ENCODE data around the gene FOXN1.

DNA sequence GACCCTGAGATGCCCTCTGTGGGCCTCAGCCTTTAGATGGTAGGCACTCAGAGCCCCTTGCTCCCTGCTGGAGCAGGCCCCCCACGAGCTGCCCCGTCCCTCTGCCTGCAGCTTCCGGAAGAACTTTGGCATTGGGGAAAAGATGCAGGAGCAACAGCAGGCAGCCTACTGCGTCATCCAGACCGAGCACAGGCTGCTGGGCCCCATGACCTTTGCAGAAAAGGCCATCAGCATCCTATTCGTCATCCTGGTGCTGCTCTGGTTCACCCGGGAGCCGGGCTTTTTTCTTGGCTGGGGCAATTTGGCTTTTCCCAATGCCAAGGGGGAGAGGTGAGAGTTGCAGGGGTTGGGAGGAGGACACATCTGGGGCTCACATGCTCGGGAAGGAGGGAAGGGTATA, 12.7 kb upstream of the FOXN1 start:
- TF ChIP-seq, protein P1, sequence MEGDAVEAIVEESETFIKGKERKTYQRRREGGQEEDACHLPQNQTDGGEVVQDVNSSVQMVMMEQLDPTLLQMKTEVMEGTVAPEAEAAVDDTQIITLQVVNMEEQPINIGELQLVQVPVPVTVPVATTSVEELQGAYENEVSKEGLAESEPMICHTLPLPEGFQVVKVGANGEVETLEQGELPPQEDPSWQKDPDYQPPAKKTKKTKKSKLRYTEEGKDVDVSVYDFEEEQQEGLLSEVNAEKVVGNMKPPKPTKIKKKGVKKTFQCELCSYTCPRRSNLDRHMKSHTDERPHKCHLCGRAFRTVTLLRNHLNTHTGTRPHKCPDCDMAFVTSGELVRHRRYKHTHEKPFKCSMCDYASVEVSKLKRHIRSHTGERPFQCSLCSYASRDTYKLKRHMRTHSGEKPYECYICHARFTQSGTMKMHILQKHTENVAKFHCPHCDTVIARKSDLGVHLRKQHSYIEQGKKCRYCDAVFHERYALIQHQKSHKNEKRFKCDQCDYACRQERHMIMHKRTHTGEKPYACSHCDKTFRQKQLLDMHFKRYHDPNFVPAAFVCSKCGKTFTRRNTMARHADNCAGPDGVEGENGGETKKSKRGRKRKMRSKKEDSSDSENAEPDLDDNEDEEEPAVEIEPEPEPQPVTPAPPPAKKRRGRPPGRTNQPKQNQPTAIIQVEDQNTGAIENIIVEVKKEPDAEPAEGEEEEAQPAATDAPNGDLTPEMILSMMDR (IDR thresholded peaks at IDR 0.05 in 8 of 11, conservative IDR thresholded peaks at IDR 0.05 in 3 of 11), result no peak
- TF ChIP-seq POLR2AphosphoS5 (IDR thresholded peaks at IDR 0.05), result no peak
